ENCODE measurements around the gene NCOA4. TPM values are rescaled to one million over a fixed set of nuclear protein-coding genes. Genes with fewer than 3 reads are reported as not detected.

NCOA4 gene
- 100 to 1,000 TPM in 3 of 4 donors, 10 to 100 TPM in 1; 84.3 to 135 (median 113) TPM for total RNA-seq

GRCh38 chr10:46030091-46030937 is at the start of gene NCOA4:
Gene NCOA4, minus strand, starts transcription at chr10:46030623. Its CDS starts 13,943 bp downstream, at chr10:46016680.
- Histone ChIP-seq H3K27ac (peak within 1 kb of the TSS; percentile 82 to 96 (median 89)), H3K36me3 (no peaks in the 10 kb centered on the region), H3K27me3 (no peaks in the 10 kb centered on the region), H3K9me3 (no peaks in the 10 kb centered on the region), H3K4me1 (peaks cover 4 to 49% (median 30%) of the 10 kb centered on the region in 4 donors), H3K4me3 (peak within 1 kb of the TSS; percentile 77 to 94 (median 90))
- peak; percentile 31 to 65 for TF ChIP-seq POLR2A (IDR thresholded peaks at IDR 0.05)
- peak; percentile 76 to 87 (median 85) for TF ChIP-seq CTCF (IDR thresholded peaks at IDR 0.05)
- TF ChIP-seq EP300 (IDR thresholded peaks at IDR 0.05), result peak in 1 of 2 donors; percentile 80
- WGBS, 2 donors, result 1% methylated on average over 46 to 57 of the region's 59 CpGs
- peak; percentile 95 to 97 for DNase-seq (ENCODE audit: low spot score in 2 of 2)

- 53 to 60% methylated on average over 4 of the region's 4 CpGs for WGBS, 2 donors
- no peak for TF ChIP-seq EP300 (IDR thresholded peaks at IDR 0.05)
- no peak for TF ChIP-seq POLR2A (IDR thresholded peaks at IDR 0.05)
- TF ChIP-seq CTCF (IDR thresholded peaks at IDR 0.05), result no peak
- Histone ChIP-seq H3K4me1 (peaks cover 0 to 4% (median 0%) of the 10 kb centered on the region in 4 donors), H3K4me3 (no peak overlapping the region), H3K27ac (no peak overlapping the region), H3K27me3 (no peaks in the 10 kb centered on the region), H3K36me3 (no peaks in the 10 kb centered on the region), H3K9me3 (no peaks in the 10 kb centered on the region)
- no peak for DNase-seq (ENCODE audit: low spot score in 2 of 2)
These were observed 49.6 kb upstream of the NCOA4 start for GRCh38 chr10:46079831-46080585.

- Histone ChIP-seq H3K4me1 (peaks cover 0 to 4% (median 0%) of the 10 kb centered on the region in 4 donors), H3K27ac (no peak overlapping the region), H3K27me3 (no peaks in the 10 kb centered on the region), H3K36me3 (no peaks in the 10 kb centered on the region), H3K9me3 (peaks cover 0 to 4% (median 0%) of the 10 kb centered on the region in 4 donors), H3K4me3 (no peak overlapping the region)
- DNase-seq (ENCODE audit: low spot score in 2 of 2), result no peak
- TF ChIP-seq CTCF (IDR thresholded peaks at IDR 0.05) (no peak), POLR2A (IDR thresholded peaks at IDR 0.05) (no peak), EP300 (IDR thresholded peaks at IDR 0.05) (no peak)
- 78 to 81% methylated on average over 5 of the region's 5 CpGs for WGBS, 2 donors
These were observed 47.4 kb upstream of the NCOA4 start for GRCh38 chr10:46077731-46078413.

GRCh38 chr10:46077141-46077554 is 46.7 kb upstream of the NCOA4 start:
- H3K4me3 ChIP-seq, result no peak overlapping the region
- WGBS, 2 donors, result 75 to 82% methylated on average over 4 of the region's 4 CpGs
- H3K27me3 ChIP-seq, result no peaks in the 10 kb centered on the region
- peaks cover 0 to 4% (median 0%) of the 10 kb centered on the region in 4 donors for H3K4me1 ChIP-seq
- no peak for DNase-seq (ENCODE audit: low spot score in 2 of 2)
- H3K36me3 ChIP-seq, result no peaks in the 10 kb centered on the region
- no peak overlapping the region for H3K27ac ChIP-seq
- peaks cover 0 to 4% (median 0%) of the 10 kb centered on the region in 4 donors for H3K9me3 ChIP-seq
- no peak for TF ChIP-seq POLR2A (IDR thresholded peaks at IDR 0.05)
- no peak for TF ChIP-seq EP300 (IDR thresholded peaks at IDR 0.05)
- TF ChIP-seq CTCF (IDR thresholded peaks at IDR 0.05), result no peak

Data from tibial nerve (tissue), 4 donors.